ENCODE results near the gene GMDS. TPM values are rescaled to one million over a fixed set of nuclear protein-coding genes. Genes with fewer than 3 reads are reported as not detected.

The GMDS gene
- total RNA-seq, 1 donor from 2014 or later: 30.2 TPM

GRCh38 chr6:1890987-1891386, 354.4 kb downstream of the GMDS start:
- H3K4me3 ChIP-seq: no peak overlapping the region
- no peaks in the 10 kb centered on the region for H3K4me1 ChIP-seq
- no peaks in the 10 kb centered on the region for H3K36me3 ChIP-seq
- DNase-seq (ENCODE audit: extremely low spot score in 2 of 2): no peak
- H3K27me3 ChIP-seq: no peaks in the 10 kb centered on the region
- no peaks in the 10 kb centered on the region for H3K9me3 ChIP-seq
- no peak overlapping the region for H3K27ac ChIP-seq
- TF ChIP-seq POLR2AphosphoS5 (IDR thresholded peaks at IDR 0.05; ENCODE audit: insufficient read depth in 1 of 2, low read depth in 1 of 2) (no peak), CTCF (IDR thresholded peaks at IDR 0.05) (no peak), POLR2A (IDR thresholded peaks at IDR 0.05) (no peak)
- intact Hi-C loops (cut with DNase I): no loop called here

GRCh38 chr6:1890071-1890470, 355.3 kb downstream of the GMDS start:
- Histone ChIP-seq H3K4me1 (no peaks in the 10 kb centered on the region), H3K9me3 (no peaks in the 10 kb centered on the region), H3K36me3 (no peaks in the 10 kb centered on the region), H3K4me3 (no peak overlapping the region), H3K27me3 (no peaks in the 10 kb centered on the region), H3K27ac (no peak overlapping the region)
- DNase-seq (ENCODE audit: extremely low spot score in 2 of 2): no peak
- intact Hi-C loops (cut with DNase I): no loop called here
- TF ChIP-seq POLR2AphosphoS5 (IDR thresholded peaks at IDR 0.05; ENCODE audit: insufficient read depth in 1 of 2, low read depth in 1 of 2): no peak
- no peak for TF ChIP-seq CTCF (IDR thresholded peaks at IDR 0.05)
- no peak for TF ChIP-seq POLR2A (IDR thresholded peaks at IDR 0.05)

GRCh38 chr6:1885576-1886011, 359.8 kb downstream of the GMDS start:
- Histone ChIP-seq H3K36me3 (no peaks in the 10 kb centered on the region), H3K4me1 (no peaks in the 10 kb centered on the region), H3K4me3 (no peak overlapping the region), H3K9me3 (no peaks in the 10 kb centered on the region), H3K27ac (no peak overlapping the region), H3K27me3 (no peaks in the 10 kb centered on the region)
- no peak for DNase-seq (ENCODE audit: extremely low spot score in 2 of 2)
- no peak for TF ChIP-seq POLR2A (IDR thresholded peaks at IDR 0.05)
- no peak for TF ChIP-seq POLR2AphosphoS5 (IDR thresholded peaks at IDR 0.05; ENCODE audit: insufficient read depth in 1 of 2, low read depth in 1 of 2)
- no peak for TF ChIP-seq CTCF (IDR thresholded peaks at IDR 0.05)
- intact Hi-C loops (cut with DNase I): no loop called here

- intact Hi-C loops (cut with DNase I): no loop called here
- Histone ChIP-seq H3K4me3 (no peak overlapping the region), H3K4me1 (no peaks in the 10 kb centered on the region), H3K36me3 (no peaks in the 10 kb centered on the region), H3K27me3 (no peaks in the 10 kb centered on the region), H3K9me3 (no peaks in the 10 kb centered on the region), H3K27ac (no peak overlapping the region)
- TF ChIP-seq POLR2A (IDR thresholded peaks at IDR 0.05): no peak
- no peak for TF ChIP-seq CTCF (IDR thresholded peaks at IDR 0.05)
- no peak for DNase-seq (ENCODE audit: extremely low spot score in 2 of 2)
Measured at GRCh38 chr6:1884313-1884712, 361.1 kb downstream of the GMDS start.

- DNase-seq (ENCODE audit: extremely low spot score in 2 of 2): no peak
- no peaks in the 10 kb centered on the region for H3K36me3 ChIP-seq
- H3K4me1 ChIP-seq: no peaks in the 10 kb centered on the region
- H3K9me3 ChIP-seq: no peaks in the 10 kb centered on the region
- H3K4me3 ChIP-seq: no peak overlapping the region
- intact Hi-C loops (cut with DNase I): no loop called here
- H3K27ac ChIP-seq: no peak overlapping the region
- TF ChIP-seq POLR2AphosphoS5 (IDR thresholded peaks at IDR 0.05; ENCODE audit: insufficient read depth in 1 of 2, low read depth in 1 of 2) (no peak), POLR2A (IDR thresholded peaks at IDR 0.05) (no peak), CTCF (IDR thresholded peaks at IDR 0.05) (no peak)
- no peaks in the 10 kb centered on the region for H3K27me3 ChIP-seq
Measured at GRCh38 chr6:1878330-1878729, 367.1 kb downstream of the GMDS start.

Data from vagina (tissue), 2 donors.